ENCODE results near the gene KLRK1.
"Not testable (repeated sequence)": the region's sequence is repeated elsewhere in the genome, so short reads cannot be mapped to it uniquely, and the experiment has no call there.

GRCh38 chr12:10425938-10426337, 36.1 kb upstream of the KLRK1 start:
- not testable (repeated sequence) for TF ChIP-seq POLR2A (IDR thresholded peaks at IDR 0.05; ENCODE audit: low read depth, low read length); POLR2AphosphoS5 (IDR thresholded peaks at IDR 0.05; ENCODE audit: low read depth, low read length); TAF1 (IDR thresholded peaks at IDR 0.05; ENCODE audit: borderline replicate concordance, low read depth, low read length)
